Measurements from ENCODE around the gene MLXIP.

DNA sequence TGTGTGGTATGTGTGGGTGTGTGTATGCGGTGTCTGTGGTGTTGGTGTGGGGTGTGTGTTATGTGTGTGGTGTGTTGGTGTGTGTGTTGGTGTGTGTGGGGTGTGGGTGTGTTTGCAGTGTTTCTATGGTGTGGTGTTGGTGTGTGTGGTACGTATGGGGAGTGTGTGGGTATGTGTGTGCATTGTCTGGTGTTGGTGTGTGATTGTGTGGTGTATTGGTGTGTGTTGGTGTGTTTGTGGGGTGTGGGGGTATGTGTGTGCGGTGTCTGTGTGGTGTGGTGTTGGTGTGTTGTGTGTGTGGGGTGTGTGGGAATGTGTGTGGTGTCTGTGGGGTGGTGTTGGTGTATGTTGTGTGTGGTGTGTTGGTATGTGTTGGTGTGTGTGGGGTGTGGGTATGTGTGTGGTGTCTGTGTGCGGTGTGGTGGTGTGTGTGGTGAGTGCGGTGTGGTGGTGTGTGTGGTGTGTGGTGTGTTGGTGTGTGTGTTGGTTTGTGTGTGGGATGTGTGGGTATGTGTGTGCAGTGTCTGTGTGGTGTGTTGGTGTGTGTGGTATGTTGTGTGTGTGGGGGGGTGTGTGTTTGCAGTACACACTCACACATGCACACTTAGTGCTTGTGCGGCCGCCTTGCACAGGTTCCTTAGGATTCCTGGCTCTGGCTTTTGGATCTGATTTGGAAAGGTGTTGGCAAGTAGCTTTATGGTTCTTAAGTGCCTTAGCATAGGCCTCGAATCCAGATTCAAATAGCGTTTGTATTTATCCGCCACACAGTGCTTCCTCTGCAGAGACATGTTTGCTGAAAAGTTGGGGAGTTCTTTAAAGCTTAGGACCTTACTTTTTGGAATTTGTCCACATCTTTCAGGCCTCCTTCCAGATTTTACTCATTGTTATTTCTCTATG, 16.4 kb downstream of the MLXIP start:
- TF ChIP-seq, protein P1, sequence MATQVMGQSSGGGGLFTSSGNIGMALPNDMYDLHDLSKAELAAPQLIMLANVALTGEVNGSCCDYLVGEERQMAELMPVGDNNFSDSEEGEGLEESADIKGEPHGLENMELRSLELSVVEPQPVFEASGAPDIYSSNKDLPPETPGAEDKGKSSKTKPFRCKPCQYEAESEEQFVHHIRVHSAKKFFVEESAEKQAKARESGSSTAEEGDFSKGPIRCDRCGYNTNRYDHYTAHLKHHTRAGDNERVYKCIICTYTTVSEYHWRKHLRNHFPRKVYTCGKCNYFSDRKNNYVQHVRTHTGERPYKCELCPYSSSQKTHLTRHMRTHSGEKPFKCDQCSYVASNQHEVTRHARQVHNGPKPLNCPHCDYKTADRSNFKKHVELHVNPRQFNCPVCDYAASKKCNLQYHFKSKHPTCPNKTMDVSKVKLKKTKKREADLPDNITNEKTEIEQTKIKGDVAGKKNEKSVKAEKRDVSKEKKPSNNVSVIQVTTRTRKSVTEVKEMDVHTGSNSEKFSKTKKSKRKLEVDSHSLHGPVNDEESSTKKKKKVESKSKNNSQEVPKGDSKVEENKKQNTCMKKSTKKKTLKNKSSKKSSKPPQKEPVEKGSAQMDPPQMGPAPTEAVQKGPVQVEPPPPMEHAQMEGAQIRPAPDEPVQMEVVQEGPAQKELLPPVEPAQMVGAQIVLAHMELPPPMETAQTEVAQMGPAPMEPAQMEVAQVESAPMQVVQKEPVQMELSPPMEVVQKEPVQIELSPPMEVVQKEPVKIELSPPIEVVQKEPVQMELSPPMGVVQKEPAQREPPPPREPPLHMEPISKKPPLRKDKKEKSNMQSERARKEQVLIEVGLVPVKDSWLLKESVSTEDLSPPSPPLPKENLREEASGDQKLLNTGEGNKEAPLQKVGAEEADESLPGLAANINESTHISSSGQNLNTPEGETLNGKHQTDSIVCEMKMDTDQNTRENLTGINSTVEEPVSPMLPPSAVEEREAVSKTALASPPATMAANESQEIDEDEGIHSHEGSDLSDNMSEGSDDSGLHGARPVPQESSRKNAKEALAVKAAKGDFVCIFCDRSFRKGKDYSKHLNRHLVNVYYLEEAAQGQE (IDR thresholded peaks at IDR 0.05; ENCODE audit: insufficient read depth in 1 of 2, low read depth in 2 of 2, low read length in 2 of 2): no peak
- TF ChIP-seq POLR2AphosphoS5 (IDR thresholded peaks at IDR 0.05; ENCODE audit: low read depth, low read length) (no peak), SIN3A (IDR thresholded peaks at IDR 0.05; ENCODE audit: borderline replicate concordance, insufficient read depth, low read length) (no peak), TAF1 (IDR thresholded peaks at IDR 0.05; ENCODE audit: borderline replicate concordance, insufficient read depth, low read length) (no peak)

Measured in PFSK-1 (cell line).